Trophoblast cell (in vitro differentiated cells and primary cell): Measurements from ENCODE around the gene GDPD4.
A peak's percentile ranks its signal among the peaks of the same experiment; 100 is the strongest.

Source experiments
- DNase-seq, 2 donors: peaks; one replicate each; pipeline ENCODE4 v3.0.0-alpha.2; 2016
- H2AFZ ChIP-seq: 2 replicates; pipeline ENCODE4 v1.6.1; 2013; ENCODE audit warnings: low read length, moderate library complexity, mild to moderate bottlenecking; ENCODE audit not compliant: insufficient read depth, poor library complexity
- H2AK5ac ChIP-seq: 2 replicates; pipeline ENCODE4 v1.6.1; 2013; ENCODE audit warnings: mild to moderate bottlenecking, low read length
- H2BK120ac ChIP-seq: 2 replicates; pipeline ENCODE4 v1.6.1; 2013; ENCODE audit warnings: low read length, mild to moderate bottlenecking, moderate library complexity; ENCODE audit not compliant: insufficient read depth, poor library complexity
- H2BK12ac ChIP-seq: 2 replicates; pipeline ENCODE4 v1.6.1; 2013; ENCODE audit warnings: mild to moderate bottlenecking, low read length, moderate library complexity
- H2BK5ac ChIP-seq: 2 replicates; pipeline ENCODE4 v1.6.1; 2013; ENCODE audit warnings: low read length, low read depth, moderate library complexity, mild to moderate bottlenecking; ENCODE audit not compliant: poor library complexity
- H3K14ac ChIP-seq: 2 replicates; pipeline ENCODE4 v1.6.1; 2013; ENCODE audit warnings: mild to moderate bottlenecking, low read length
- H3K18ac ChIP-seq: 2 replicates; pipeline ENCODE4 v1.6.1; 2013; ENCODE audit warnings: mild to moderate bottlenecking, low read length
- H3K23ac ChIP-seq: 2 replicates; pipeline ENCODE4 v1.6.1; 2013; ENCODE audit warnings: low read length
- H3K27ac ChIP-seq: 2 replicates; pipeline ENCODE4 v1.5.1; 2013; ENCODE audit warnings: low read depth, mild to moderate bottlenecking, inconsistent platforms, low read length, moderate library complexity
- H3K27me3 ChIP-seq: 2 replicates; pipeline ENCODE4 v1.6.1; 2013; ENCODE audit warnings: inconsistent platforms, mild to moderate bottlenecking, low read length, moderate library complexity; ENCODE audit not compliant: insufficient read depth
- H3K36me3 ChIP-seq, 2 experiments: 1 replicate in 1 of 2; 2 replicates in 1 of 2; pipeline ENCODE4 v1.6.1; 2013; ENCODE audit warnings: low read length in 2 of 2, mild to moderate bottlenecking in 2 of 2, moderate library complexity in 1 of 2; ENCODE audit not compliant: insufficient read depth in 2 of 2, control insufficient read depth in 1 of 2
- H3K4ac ChIP-seq: 2 replicates; pipeline ENCODE4 v1.6.1; 2013; ENCODE audit warnings: low read depth, mild to moderate bottlenecking, low read length, moderate library complexity
- H3K4me1 ChIP-seq, 2 experiments: 1 replicate in 1 of 2; 2 replicates in 1 of 2; pipeline ENCODE4 v1.6.1; 2013; ENCODE audit warnings: low read length in 2 of 2, mild to moderate bottlenecking in 2 of 2, moderate library complexity in 1 of 2; ENCODE audit not compliant: insufficient read depth in 2 of 2, control insufficient read depth in 1 of 2
- H3K4me2 ChIP-seq: 2 replicates; pipeline ENCODE4 v1.6.1; 2013; ENCODE audit warnings: inconsistent platforms, mild to moderate bottlenecking, low read length, moderate library complexity
- H3K4me3 ChIP-seq: 2 replicates; pipeline ENCODE4 v1.5.1; 2013; ENCODE audit warnings: mild to moderate bottlenecking, low read depth, low read length, inconsistent platforms
- H3K79me1 ChIP-seq: one replicate; pipeline ENCODE4 v1.6.1; 2013; ENCODE audit warnings: low read length
- H3K79me2 ChIP-seq: 2 replicates; pipeline ENCODE4 v1.6.1; 2013; ENCODE audit warnings: low read length, mild to moderate bottlenecking; ENCODE audit not compliant: control insufficient read depth, insufficient read depth, poor library complexity
- H3K9ac ChIP-seq: 2 replicates; pipeline ENCODE4 v1.6.1; 2013; ENCODE audit warnings: mild to moderate bottlenecking, low read length
- H3K9me3 ChIP-seq: 2 replicates; pipeline ENCODE4 v1.6.1; 2013; ENCODE audit warnings: low read depth, mild to moderate bottlenecking, control low read depth, inconsistent platforms, low read length; ENCODE audit not compliant: insufficient read depth
- H4K12ac ChIP-seq: 2 replicates; pipeline ENCODE4 v1.6.1; 2013; ENCODE audit warnings: low read depth, mild to moderate bottlenecking, low read length, moderate library complexity
- H4K8ac ChIP-seq: 2 replicates; pipeline ENCODE4 v1.6.1; 2013; ENCODE audit warnings: low read depth, mild to moderate bottlenecking, low read length, moderate library complexity
- H4K91ac ChIP-seq: one replicate; pipeline ENCODE4 v1.6.1; 2013; ENCODE audit warnings: low read depth, mild to moderate bottlenecking, low read length, moderate library complexity
- WGBS: extraction: QIAGEN DNeasy Blood & Tissue Kit; methylation state at CpG from one replicate; pipeline ENCODE4 v1.1.7; 2013; ENCODE audit warnings: missing lambda C conversion rate; ENCODE audit not compliant: insufficient read length, insufficient coverage; ENCODE audit errors: extremely low coverage; 5-methylcytosine and 5-hydroxymethylcytosine counted together

Gene GDPD4

GRCh38 chr11:77259641-77260040 is 41.8 kb downstream of the GDPD4 start:
- no peak overlapping the region for H3K4me2 ChIP-seq
- no peak overlapping the region for H2BK12ac ChIP-seq
- H3K4me3 ChIP-seq: no peak overlapping the region
- no peak overlapping the region for H3K18ac ChIP-seq
- H3K27me3 ChIP-seq: no peaks in the 10 kb centered on the region
- no peak overlapping the region for H3K23ac ChIP-seq
- no peak overlapping the region for H2AK5ac ChIP-seq
- no peaks in the 10 kb centered on the region for H3K36me3 ChIP-seq
- no peak overlapping the region for H2AFZ ChIP-seq
- H4K8ac ChIP-seq: no peak overlapping the region
- no peaks in the 10 kb centered on the region for H3K79me2 ChIP-seq
- no peak overlapping the region for H2BK120ac ChIP-seq
- no peaks in the 10 kb centered on the region for H3K4me1 ChIP-seq
- WGBS: no CpG with 5 or more reads among the region's 2 CpGs
- H2BK5ac ChIP-seq: no peak overlapping the region
- H4K91ac ChIP-seq: no peak overlapping the region
- no peak overlapping the region for H3K9ac ChIP-seq
- H4K12ac ChIP-seq: no peak overlapping the region
- H3K79me1 ChIP-seq: no peaks in the 10 kb centered on the region
- no peaks in the 10 kb centered on the region for H3K9me3 ChIP-seq
- DNase-seq: peak in 1 of 2 donors; percentile 14
- H3K27ac ChIP-seq: no peak overlapping the region
- no peak overlapping the region for H3K14ac ChIP-seq
- no peak overlapping the region for H3K4ac ChIP-seq

- Histone ChIP-seq H2AK5ac (no peak overlapping the region), H3K14ac (no peak overlapping the region), H3K4me2 (no peak overlapping the region), H3K23ac (no peak overlapping the region), H3K4ac (no peak overlapping the region), H2AFZ (no peak overlapping the region), H4K8ac (no peak overlapping the region), H4K91ac (no peak overlapping the region), H3K4me1 (no peaks in the 10 kb centered on the region), H2BK12ac (no peak overlapping the region), H4K12ac (no peak overlapping the region), H3K36me3 (no peaks in the 10 kb centered on the region), H2BK120ac (no peak overlapping the region), H3K27me3 (no peaks in the 10 kb centered on the region), H3K18ac (no peak overlapping the region), H3K4me3 (no peak overlapping the region), H3K9me3 (no peaks in the 10 kb centered on the region), H2BK5ac (no peak overlapping the region), H3K79me1 (no peaks in the 10 kb centered on the region), H3K27ac (no peak overlapping the region), H3K79me2 (no peaks in the 10 kb centered on the region), H3K9ac (no peak overlapping the region)
- no peak for DNase-seq
- no CpG with 5 or more reads among the region's 1 CpG for WGBS
Measured at GRCh38 chr11:77253690-77254089, 47.8 kb downstream of the GDPD4 start.

GRCh38 chr11:77252555-77253270 is 48.8 kb downstream of the GDPD4 start:
- H2BK5ac ChIP-seq: no peak overlapping the region
- H3K4ac ChIP-seq: no peak overlapping the region
- H3K36me3 ChIP-seq: no peaks in the 10 kb centered on the region
- no peak for DNase-seq
- no peak overlapping the region for H4K8ac ChIP-seq
- H2BK12ac ChIP-seq: no peak overlapping the region
- H3K23ac ChIP-seq: no peak overlapping the region
- no peak overlapping the region for H3K27ac ChIP-seq
- no CpG with 5 or more reads among the region's 3 CpGs for WGBS
- no peaks in the 10 kb centered on the region for H3K27me3 ChIP-seq
- no peak overlapping the region for H2BK120ac ChIP-seq
- H3K9me3 ChIP-seq: no peaks in the 10 kb centered on the region
- no peak overlapping the region for H4K12ac ChIP-seq
- no peak overlapping the region for H3K18ac ChIP-seq
- no peak overlapping the region for H3K4me2 ChIP-seq
- H3K79me1 ChIP-seq: no peaks in the 10 kb centered on the region
- no peak overlapping the region for H3K14ac ChIP-seq
- H3K9ac ChIP-seq: no peak overlapping the region
- H4K91ac ChIP-seq: no peak overlapping the region
- no peak overlapping the region for H3K4me3 ChIP-seq
- H2AFZ ChIP-seq: no peak overlapping the region
- H2AK5ac ChIP-seq: no peak overlapping the region
- H3K79me2 ChIP-seq: no peaks in the 10 kb centered on the region
- H3K4me1 ChIP-seq: no peaks in the 10 kb centered on the region

- Histone ChIP-seq H3K27me3 (no peaks in the 10 kb centered on the region), H3K4me1 (no peaks in the 10 kb centered on the region), H3K9me3 (no peaks in the 10 kb centered on the region), H3K23ac (no peak overlapping the region), H3K14ac (no peak overlapping the region), H2BK12ac (no peak overlapping the region), H2AFZ (no peak overlapping the region), H3K18ac (no peak overlapping the region), H2BK120ac (no peak overlapping the region), H3K79me1 (no peaks in the 10 kb centered on the region), H2BK5ac (no peak overlapping the region), H3K36me3 (no peaks in the 10 kb centered on the region), H4K91ac (no peak overlapping the region), H3K4ac (no peak overlapping the region), H3K79me2 (no peaks in the 10 kb centered on the region), H3K27ac (no peak overlapping the region), H3K9ac (no peak overlapping the region), H3K4me3 (no peak overlapping the region), H4K12ac (no peak overlapping the region), H2AK5ac (no peak overlapping the region), H3K4me2 (no peak overlapping the region), H4K8ac (no peak overlapping the region)
- no CpG with 5 or more reads among the region's 1 CpG for WGBS
- DNase-seq: no peak
Measured at GRCh38 chr11:77250881-77251640, 50.4 kb downstream of the GDPD4 start.
